CD4-positive, alpha-beta memory T cell (primary cell): ENCODE measurements around the gene INPP5J. TPM values are rescaled to one million over a fixed set of nuclear protein-coding genes. Genes with fewer than 3 reads are reported as not detected.
A peak's percentile ranks its signal among the peaks of the same experiment; 100 is the strongest.

ENCODE experiments used
- CTCF ChIA-PET: fragments of 350-600 bp; sonication (Branson Sonifier 250); formaldehyde crosslinking; loops from one replicate; lab custom pipeline; 2021; ENCODE audit warnings: inconsistent platforms; ENCODE audit not compliant: partially characterized antibody; lab: Charles Lee
- POLR2A ChIA-PET: fragments of 350-600 bp; sonication (Branson Sonifier 250); formaldehyde crosslinking; loops from one replicate; lab custom pipeline; 2021; ENCODE audit not compliant: partially characterized antibody; lab: Charles Lee
- DNase-seq, 5 donors: peaks; one replicate each; pipeline versions ENCODE4 v3.0.0 to v3.0.0-alpha.2; 2020 to 2022; ENCODE audit warnings: mixed read lengths in 1 of 5
- H3K27ac ChIP-seq: one replicate; pipeline ENCODE4 v1.7.0; 2013; ENCODE audit warnings: low read depth, low read length
- H3K27me3 ChIP-seq: 2 replicates; pipeline ENCODE4 v1.7.0; 2013; ENCODE audit warnings: mild to moderate bottlenecking, low read length, moderate library complexity; ENCODE audit not compliant: insufficient read depth
- H3K36me3 ChIP-seq: 2 replicates; pipeline ENCODE4 v1.7.0; 2013; ENCODE audit warnings: mild to moderate bottlenecking, low read length, moderate library complexity; ENCODE audit not compliant: insufficient read depth
- H3K4me1 ChIP-seq: 2 replicates; pipeline ENCODE4 v1.7.0; 2013; ENCODE audit warnings: mild to moderate bottlenecking, low read length, moderate library complexity; ENCODE audit not compliant: insufficient read depth
- H3K4me3 ChIP-seq, 2 donors: one replicate each; pipeline ENCODE4 v1.7.0; 2013; ENCODE audit warnings: low read length in 2 of 2, mild to moderate bottlenecking in 1 of 2
- H3K9me3 ChIP-seq, 2 donors: one replicate each; pipeline ENCODE4 v1.7.0; 2013; ENCODE audit warnings: low read length in 2 of 2, control low read depth in 1 of 2; ENCODE audit not compliant: control insufficient read depth in 1 of 2
- H3K27ac Mint-ChIP-seq, 7 donors: one replicate each; pipeline ENCODE4 v1.8.0; 2020 to 2021; ENCODE audit warnings: mixed read lengths in 7 of 7, mild to moderate bottlenecking in 6 of 7, inconsistent platforms in 3 of 7, moderate library complexity in 3 of 7
- H3K27me3 Mint-ChIP-seq, 2 donors: one replicate each; pipeline ENCODE4 v1.8.0; 2020 to 2021; ENCODE audit warnings: mixed read lengths in 2 of 2
- H3K36me3 Mint-ChIP-seq, 2 donors: one replicate each; pipeline ENCODE4 v1.8.0; 2020 to 2021; ENCODE audit warnings: mixed read lengths in 2 of 2, inconsistent platforms in 1 of 2, mild to moderate bottlenecking in 1 of 2
- H3K4me1 Mint-ChIP-seq, 4 donors: one replicate each; pipeline ENCODE4 v1.8.0; 2020 to 2021; ENCODE audit warnings: mixed read lengths in 4 of 4, mild to moderate bottlenecking in 1 of 4
- H3K4me3 Mint-ChIP-seq, 8 donors: one replicate each; pipeline ENCODE4 v1.8.0; 2020 to 2021; ENCODE audit warnings: mixed read lengths in 8 of 8, mild to moderate bottlenecking in 7 of 8, moderate library complexity in 6 of 8, inconsistent platforms in 3 of 8
- H3K9me3 Mint-ChIP-seq, 8 donors: one replicate each; pipeline ENCODE4 v1.8.0; 2020 to 2021; ENCODE audit warnings: mixed read lengths in 8 of 8, mild to moderate bottlenecking in 5 of 8, inconsistent platforms in 3 of 8, moderate library complexity in 1 of 8
- intact Hi-C: fragments of 100-400 bp; cut with micrococcal nuclease; formaldehyde crosslinking; loops from one replicate; pipeline ENCODE4 v1.15.1; 2023
- polyA plus RNA-seq, 2 donors: library from polyadenylated mRNA; unstranded; fragments of 300-500 nt; fragmentation: Illumina TruSeq; gene quantifications; one replicate each; pipeline ENCODE4 v1.2.3, GENCODE V29; 2021
- total RNA-seq, 2 experiments: library from RNA; stranded (reverse); gene quantifications; one replicate each; pipeline ENCODE4 v1.2.3, GENCODE V29; 2021

Gene INPP5J
- total and polyA plus RNA-seq, 4 experiments from 2014 or later, result 0.15 to 0.22 TPM; not detected in 2

GRCh38 chr22:31080164-31080847, 42.5 kb upstream of the INPP5J start:
- no peaks in the 10 kb centered on the region for H3K36me3 Mint-ChIP-seq
- intact Hi-C loops, result no loop called here
- DNase-seq, result no peak
- H3K27me3 ChIP-seq, result no peaks in the 10 kb centered on the region
- no peaks in the 10 kb centered on the region for H3K9me3 ChIP-seq
- CTCF ChIA-PET, result no interaction called here
- H3K4me3 Mint-ChIP-seq, result peak overlapping the region; percentile 85 to 92 (median 90)
- H3K9me3 Mint-ChIP-seq, result no peaks in the 10 kb centered on the region
- no peaks in the 10 kb centered on the region for H3K36me3 ChIP-seq
- H3K4me3 ChIP-seq, result peak overlapping the region; percentile 0 to 71
- peaks cover 40% of the 10 kb centered on the region for H3K4me1 ChIP-seq
- peaks cover 18 to 40% (median 28%) of the 10 kb centered on the region in 4 donors for H3K4me1 Mint-ChIP-seq
- H3K27me3 Mint-ChIP-seq, result no peaks in the 10 kb centered on the region
- peak overlapping the region; percentile 22 to 85 (median 73) for H3K27ac Mint-ChIP-seq
- H3K27ac ChIP-seq, result peak overlapping the region; percentile 25
- POLR2A ChIA-PET, result interaction anchor here (0.9 to 2.4 kb wide), 7 partner anchors 13 to 210 kb away, joined by 3 to 12 read pairs (median 3); partner anchors contain the start of genes MORC2, SELENOM and TUG1

DNA sequence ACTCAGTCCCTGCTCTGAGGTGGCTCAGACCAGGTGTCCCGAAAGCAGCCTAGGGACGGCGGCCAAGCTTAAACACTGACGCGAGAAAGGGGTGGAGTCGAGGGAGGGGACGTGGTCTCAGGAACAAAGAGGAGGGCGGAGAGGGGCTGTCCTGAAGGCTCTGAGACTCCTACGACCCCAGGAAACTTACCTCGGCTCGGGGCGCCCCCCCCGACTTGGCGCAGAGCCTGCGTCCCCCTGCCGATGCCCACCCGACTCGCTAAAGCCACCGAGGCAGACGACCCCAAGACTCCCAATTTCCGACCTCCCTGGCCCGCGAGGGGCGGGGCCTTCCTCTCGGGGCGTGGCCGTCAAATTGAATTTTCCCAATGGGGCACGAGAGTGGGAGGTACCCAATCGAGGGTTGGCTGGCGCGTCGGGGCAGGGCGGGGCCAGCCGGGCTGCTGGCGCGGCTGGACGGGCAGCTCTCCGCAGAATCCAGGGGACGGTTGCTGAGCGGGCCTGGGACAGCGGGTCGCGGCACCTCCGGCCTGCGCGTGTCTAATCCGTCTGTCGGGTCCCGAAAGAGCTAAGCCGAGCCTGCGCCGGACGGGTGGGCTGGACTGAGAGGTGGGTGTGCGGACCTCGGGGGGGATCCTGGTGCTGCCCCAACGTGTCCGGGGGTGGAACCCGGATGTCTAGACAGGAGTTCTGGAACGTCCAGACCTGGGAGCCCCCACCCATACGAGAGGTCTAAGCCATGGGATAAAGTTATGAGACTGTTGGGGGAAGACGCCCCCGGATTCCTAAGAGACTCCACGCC, 41.7 kb upstream of the INPP5J start, which contains the start of gene SMTN:
Gene SMTN (plus strand): TSS at position 471 of the 802 bp plus-strand sequence. CDS start 1,941 bp downstream, outside the sequence.
- Mint-ChIP-seq H3K27ac (peak within 1 kb of the TSS; percentile 52 to 87 (median 73)), H3K36me3 (no peaks in the 10 kb centered on the region), H3K27me3 (no peaks in the 10 kb centered on the region), H3K4me1 (peaks cover 18 to 40% (median 28%) of the 10 kb centered on the region in 4 donors), H3K4me3 (peak within 1 kb of the TSS; percentile 85 to 92 (median 90)), H3K9me3 (no peaks in the 10 kb centered on the region)
- CTCF ChIA-PET, result interaction anchor here (4.6 kb wide), 1 partner anchor 160 kb away, joined by 42 read pairs; no protein-coding TSS in a partner anchor
- intact Hi-C loops, result loop anchor here (1.0 kb wide), 1 partner anchor 112 kb away; the partner anchor contains the start of gene TUG1
- Histone ChIP-seq H3K4me1 (peaks cover 43% of the 10 kb centered on the region), H3K27me3 (no peaks in the 10 kb centered on the region), H3K36me3 (no peaks in the 10 kb centered on the region), H3K4me3 (peak within 1 kb of the TSS; percentile 0 to 71), H3K9me3 (no peaks in the 10 kb centered on the region), H3K27ac (peak within 1 kb of the TSS; percentile 25)
- POLR2A ChIA-PET, result interaction anchor here (0.9 to 2.4 kb wide), 8 partner anchors 12 to 446 kb away, joined by 3 to 12 read pairs (median 3); partner anchors contain the start of genes MORC2, SELENOM and TUG1
- DNase-seq, result peak; percentile 82 to 86 (median 84)

- Mint-ChIP-seq H3K9me3 (no peaks in the 10 kb centered on the region), H3K27ac (peak overlapping the region in 3 of 7 donors; percentile 42 to 87 (median 72)), H3K36me3 (no peaks in the 10 kb centered on the region), H3K4me3 (peak overlapping the region; percentile 45 to 92 (median 89)), H3K27me3 (no peaks in the 10 kb centered on the region), H3K4me1 (peaks cover 18 to 40% (median 28%) of the 10 kb centered on the region in 4 donors)
- no peak for DNase-seq
- peaks cover 43% of the 10 kb centered on the region for H3K4me1 ChIP-seq
- CTCF ChIA-PET, result interaction anchor here (0.8 to 5.9 kb wide), 4 partner anchors 113 to 319 kb away, joined by 3 to 54 read pairs (median 22); partner anchors contain the start of gene TUG1
- POLR2A ChIA-PET, result interaction anchor here (0.8 to 4.1 kb wide), 5 partner anchors 113 to 447 kb away, joined by 3 to 26 read pairs (median 7); partner anchors contain the start of genes MORC2, PATZ1 and TUG1
- H3K27ac ChIP-seq, result no peak overlapping the region
- peak overlapping the region in 1 of 2 donors; percentile 71 for H3K4me3 ChIP-seq
- H3K27me3 ChIP-seq, result no peaks in the 10 kb centered on the region
- intact Hi-C loops, result loop anchor here (1.0 kb wide), 1 partner anchor 113 kb away; the partner anchor contains the start of gene TUG1
- H3K36me3 ChIP-seq, result no peaks in the 10 kb centered on the region
- H3K9me3 ChIP-seq, result no peaks in the 10 kb centered on the region
Observed at GRCh38 chr22:31081963-31082605, 40.7 kb upstream of the INPP5J start.

- Mint-ChIP-seq H3K4me3 (peak overlapping the region in 7 of 8 donors; percentile 53 to 90 (median 67)), H3K9me3 (no peaks in the 10 kb centered on the region), H3K36me3 (no peaks in the 10 kb centered on the region), H3K27ac (peak overlapping the region in 2 of 7 donors; percentile 23 to 42), H3K27me3 (no peaks in the 10 kb centered on the region), H3K4me1 (peaks cover 18 to 40% (median 28%) of the 10 kb centered on the region in 4 donors)
- DNase-seq, result peak in 3 of 5 donors; percentile 29 to 49 (median 29)
- POLR2A ChIA-PET, result interaction anchor here (0.8 to 4.1 kb wide), 7 partner anchors 113 to 448 kb away, joined by 3 to 27 read pairs (median 7); partner anchors contain the start of genes MORC2, PATZ1, PIK3IP1 and TUG1
- no peaks in the 10 kb centered on the region for H3K27me3 ChIP-seq
- no peak overlapping the region for H3K27ac ChIP-seq
- CTCF ChIA-PET, result interaction anchor here (0.8 to 5.9 kb wide), 8 partner anchors 113 to 320 kb away, joined by 3 to 54 read pairs (median 4); partner anchors contain the start of gene TUG1
- intact Hi-C loops, result no loop called here
- no peak overlapping the region for H3K4me3 ChIP-seq
- no peaks in the 10 kb centered on the region for H3K9me3 ChIP-seq
- H3K4me1 ChIP-seq, result peaks cover 43% of the 10 kb centered on the region
- no peaks in the 10 kb centered on the region for H3K36me3 ChIP-seq
Observed at GRCh38 chr22:31082606-31083376, 40.0 kb upstream of the INPP5J start.

DNA sequence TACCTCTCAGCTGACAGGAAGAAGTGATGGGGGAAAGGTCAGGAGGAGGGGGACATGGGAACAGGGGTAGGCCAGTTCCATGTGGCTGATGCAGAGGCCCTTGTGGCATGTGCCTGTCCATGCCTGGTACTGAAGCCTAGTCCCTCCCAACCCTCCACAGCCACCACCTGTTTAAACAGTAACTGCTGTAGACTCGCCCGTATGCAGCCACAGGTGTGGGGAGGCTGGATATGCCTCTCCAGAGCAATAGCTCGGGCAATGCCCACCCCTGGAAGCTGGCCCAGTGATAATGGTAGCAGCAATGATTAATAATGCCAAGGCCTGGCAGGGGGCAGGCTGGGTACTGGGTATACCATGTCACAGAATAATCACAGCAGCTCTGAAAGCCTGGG, 39.4 kb upstream of the INPP5J start:
- Histone ChIP-seq H3K4me3 (no peak overlapping the region), H3K27ac (no peak overlapping the region), H3K9me3 (no peaks in the 10 kb centered on the region), H3K36me3 (no peaks in the 10 kb centered on the region), H3K4me1 (peaks cover 43% of the 10 kb centered on the region), H3K27me3 (no peaks in the 10 kb centered on the region)
- DNase-seq, result no peak
- H3K4me3 Mint-ChIP-seq, result peak overlapping the region in 6 of 8 donors; percentile 83 to 90 (median 86)
- intact Hi-C loops, result no loop called here
- peaks cover 18 to 40% (median 28%) of the 10 kb centered on the region in 4 donors for H3K4me1 Mint-ChIP-seq
- no peaks in the 10 kb centered on the region for H3K36me3 Mint-ChIP-seq
- H3K9me3 Mint-ChIP-seq, result no peaks in the 10 kb centered on the region
- peak overlapping the region in 2 of 7 donors; percentile 24 to 52 for H3K27ac Mint-ChIP-seq
- ChIA-PET POLR2A (interaction anchor here (1.1 to 4.1 kb wide), 10 partner anchors 76 to 449 kb away, joined by 3 to 27 read pairs (median 11); partner anchors contain the start of genes MORC2, PATZ1, PIK3IP1 and RNF185), CTCF (interaction anchor here (0.9 to 5.9 kb wide), 9 partner anchors 25 to 319 kb away, joined by 3 to 54 read pairs (median 4); partner anchors contain the start of genes MORC2 and TUG1)
- no peaks in the 10 kb centered on the region for H3K27me3 Mint-ChIP-seq
